GM18508 (cell line): ENCODE measurements around the gene B4GALT6.

Source experiments
- ATAC-seq: cut with Tn5 transposase; IDR thresholded peaks from one replicate; pipeline ENCODE4 v1.9.1; 2021; ENCODE audit warnings: moderate number of reproducible peaks; ENCODE audit not compliant: insufficient read depth, unreplicated experiment

B4GALT6 gene

GRCh38 chr18:31598021-31598805 lies 86.2 kb downstream of the B4GALT6 start:
- ATAC-seq = no peak

- ATAC-seq = no peak
Observed at GRCh38 chr18:31596081-31596872, 88.1 kb downstream of the B4GALT6 start.

GRCh38 chr18:31595121-31595771 lies 89.1 kb downstream of the B4GALT6 start:
- no peak for ATAC-seq

DNA sequence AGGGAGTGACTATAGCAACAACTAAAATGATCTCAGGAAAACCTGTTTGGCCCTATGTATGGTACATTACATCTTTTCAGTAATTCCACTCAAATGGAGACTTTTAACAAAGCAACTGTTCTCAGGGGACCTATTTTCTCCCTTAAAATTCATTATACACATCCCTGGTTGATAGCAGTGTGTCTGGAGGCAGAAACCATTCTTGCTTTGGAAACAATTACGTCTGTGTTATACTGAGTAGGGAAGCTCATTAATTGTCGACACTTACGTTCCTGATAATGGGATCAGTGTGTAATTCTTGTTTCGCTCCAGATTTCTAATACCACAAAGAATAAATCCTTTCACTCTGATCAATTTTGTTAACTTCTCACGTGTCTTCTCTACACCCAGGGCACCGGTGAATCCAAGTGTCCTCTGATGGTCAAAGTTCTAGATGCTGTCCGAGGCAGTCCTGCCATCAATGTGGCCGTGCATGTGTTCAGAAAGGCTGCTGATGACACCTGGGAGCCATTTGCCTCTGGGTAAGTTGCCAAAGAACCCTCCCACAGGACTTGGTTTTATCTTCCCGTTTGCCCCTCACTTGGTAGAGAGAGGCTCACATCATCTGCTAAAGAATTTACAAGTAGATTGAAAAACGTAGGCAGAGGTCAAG lies 91.7 kb downstream of the B4GALT6 start:
- ATAC-seq = no peak

DNA sequence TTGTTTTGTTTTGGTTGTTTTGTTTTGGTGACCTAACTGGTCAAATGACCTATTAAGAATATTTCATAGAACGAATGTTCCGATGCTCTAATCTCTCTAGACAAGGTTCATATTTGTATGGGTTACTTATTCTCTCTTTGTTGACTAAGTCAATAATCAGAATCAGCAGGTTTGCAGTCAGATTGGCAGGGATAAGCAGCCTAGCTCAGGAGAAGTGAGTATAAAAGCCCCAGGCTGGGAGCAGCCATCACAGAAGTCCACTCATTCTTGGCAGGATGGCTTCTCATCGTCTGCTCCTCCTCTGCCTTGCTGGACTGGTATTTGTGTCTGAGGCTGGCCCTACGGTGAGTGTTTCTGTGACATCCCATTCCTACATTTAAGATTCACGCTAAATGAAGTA lies 92.8 kb downstream of the B4GALT6 start, which contains the start of gene TTR:
TSS of gene TTR (plus strand) at position 250 of the 400 bp plus-strand sequence. CDS start at position 276, 26 bp downstream.
- ATAC-seq = no peak

DNA sequence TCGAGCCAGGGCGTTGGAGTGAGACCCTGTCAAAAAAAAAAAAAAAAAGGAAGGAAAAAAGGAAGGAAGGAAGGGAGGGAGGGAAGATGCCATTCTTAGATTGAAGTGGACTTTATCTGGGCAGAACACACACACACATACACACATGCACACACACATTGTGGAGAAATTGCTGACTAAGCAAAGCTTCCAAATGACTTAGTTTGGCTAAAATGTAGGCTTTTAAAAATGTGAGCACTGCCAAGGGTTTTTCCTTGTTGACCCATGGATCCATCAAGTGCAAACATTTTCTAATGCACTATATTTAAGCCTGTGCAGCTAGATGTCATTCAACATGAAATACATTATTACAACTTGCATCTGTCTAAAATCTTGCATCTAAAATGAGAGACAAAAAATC lies 93.3 kb downstream of the B4GALT6 start:
- no peak for ATAC-seq

- no peak for ATAC-seq
Observed at GRCh38 chr18:31590570-31590969, 93.8 kb downstream of the B4GALT6 start.

DNA sequence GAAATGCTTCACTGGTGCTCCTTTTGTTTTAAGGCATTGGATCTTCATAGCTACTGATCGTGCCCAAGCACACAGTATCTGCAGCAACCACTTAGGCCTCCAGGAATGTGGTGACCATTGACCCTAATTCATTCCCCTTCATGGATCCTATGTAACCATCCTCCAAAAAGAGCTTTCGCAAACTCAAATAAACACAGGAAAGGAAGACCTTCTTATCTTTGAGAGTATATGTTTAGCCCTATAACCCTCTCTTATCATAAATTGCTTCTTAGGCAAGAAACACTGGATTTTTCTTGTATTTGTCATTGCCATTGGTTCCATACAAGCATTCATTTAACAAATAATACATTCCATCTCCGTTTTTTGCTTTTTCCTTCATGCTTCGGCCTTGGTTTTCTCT lies 96.9 kb downstream of the B4GALT6 start:
- no peak for ATAC-seq

DNA sequence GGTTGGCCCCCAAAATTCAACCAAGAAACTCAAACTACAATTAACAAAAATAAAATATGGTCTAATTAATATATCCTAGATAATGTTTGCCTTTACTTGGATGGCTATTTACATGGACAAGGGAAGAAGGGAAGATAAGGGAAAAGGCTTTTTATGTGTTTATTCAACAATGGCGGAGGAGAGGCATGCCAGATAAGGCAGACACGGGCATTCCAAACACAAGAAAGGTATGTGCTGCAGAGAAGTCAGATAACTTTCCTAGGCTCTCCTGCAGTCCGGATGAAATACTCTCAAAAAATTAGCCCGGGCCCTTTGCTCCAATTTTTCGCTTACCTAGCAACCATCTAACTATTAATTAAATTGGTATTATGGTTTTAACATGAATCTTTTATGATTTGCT lies 97.8 kb downstream of the B4GALT6 start:
- no peak for ATAC-seq

- no peak for ATAC-seq
Observed at GRCh38 chr18:31585991-31586390, 98.4 kb downstream of the B4GALT6 start.

- no peak for ATAC-seq
Observed at GRCh38 chr18:31583185-31583854, 101.1 kb downstream of the B4GALT6 start.

GRCh38 chr18:31581498-31582197 lies 102.7 kb downstream of the B4GALT6 start:
- no peak for ATAC-seq

- no peak for ATAC-seq
Observed at GRCh38 chr18:31579375-31579774, 105.0 kb downstream of the B4GALT6 start.

DNA sequence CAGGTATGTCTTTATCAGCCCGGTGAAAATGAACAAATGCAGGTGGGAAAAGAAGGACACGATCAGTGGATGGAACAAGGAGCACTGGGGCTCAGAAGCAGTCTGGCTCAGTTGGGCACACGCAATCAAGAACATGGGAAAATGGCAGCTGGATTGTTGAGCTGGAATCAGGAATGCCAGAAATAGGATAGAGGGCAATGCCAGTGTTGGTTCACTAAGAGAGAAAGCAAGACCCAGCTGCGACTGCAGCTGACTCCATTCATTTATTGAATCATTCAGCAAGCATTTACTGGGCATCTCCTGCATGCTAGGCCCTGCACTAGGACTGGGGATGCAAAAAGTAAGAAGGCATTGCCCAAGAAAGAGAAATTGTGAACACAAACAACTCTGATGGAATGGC lies 106.3 kb downstream of the B4GALT6 start:
- ATAC-seq = no peak

GRCh38 chr18:31577195-31577594 lies 107.2 kb downstream of the B4GALT6 start:
- no peak for ATAC-seq

DNA sequence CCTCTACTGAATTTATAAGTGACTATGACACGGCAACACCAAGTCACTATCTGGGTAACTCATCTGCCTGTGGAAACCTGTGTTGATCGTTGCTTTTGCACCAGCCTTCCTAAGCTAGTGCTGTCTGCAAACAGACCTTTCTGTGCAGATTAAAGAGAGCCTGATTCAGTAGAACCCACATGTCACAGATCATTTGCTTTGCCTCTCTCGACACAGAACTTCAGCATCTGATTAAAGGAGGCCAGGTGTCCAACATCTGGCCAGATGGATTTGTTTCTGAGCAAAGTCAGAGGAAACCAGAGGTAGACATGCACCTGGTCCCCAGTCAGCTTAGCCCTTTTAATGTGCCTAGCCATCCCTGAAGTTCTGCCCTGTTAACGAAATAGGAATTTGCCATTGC lies 107.7 kb downstream of the B4GALT6 start:
- ATAC-seq = no peak

DNA sequence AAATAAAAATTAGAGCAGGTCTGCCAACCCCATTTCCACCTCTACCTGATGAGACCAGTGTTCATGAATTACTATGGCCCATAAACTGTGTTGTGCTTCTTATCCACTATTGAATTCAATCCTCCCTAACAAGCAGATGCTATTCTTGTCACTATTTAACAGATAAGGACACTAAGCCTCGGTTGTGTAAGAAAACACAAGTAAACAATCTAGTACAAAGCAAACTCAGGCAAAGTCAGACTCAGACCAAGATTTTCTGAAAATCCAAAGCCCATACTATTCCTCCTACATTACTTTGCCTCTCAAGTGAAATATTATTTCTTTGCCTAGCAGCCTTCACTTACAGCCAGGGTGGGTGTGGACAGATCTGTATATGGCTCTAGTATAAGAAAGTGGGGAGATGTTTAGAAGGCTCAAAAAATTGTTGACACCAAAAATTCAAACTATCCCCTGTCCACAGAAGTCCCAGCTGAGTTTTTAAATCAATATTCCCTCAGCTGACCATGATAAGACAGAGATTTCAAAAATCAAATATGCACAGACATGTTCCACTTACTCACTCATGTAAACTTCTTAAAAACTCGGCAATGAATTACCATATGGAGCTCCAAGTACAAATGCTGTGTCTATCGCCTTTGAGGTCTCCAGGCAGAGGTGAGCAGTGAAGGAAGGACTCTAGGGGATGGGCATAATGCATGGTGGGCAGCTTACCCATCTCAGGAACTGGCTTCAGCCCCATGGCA lies 108.7 kb downstream of the B4GALT6 start:
- no peak for ATAC-seq

GRCh38 chr18:31574359-31574758 lies 110.0 kb downstream of the B4GALT6 start:
- ATAC-seq = no peak
